ENCODE results near the gene TRIO. TPM values are rescaled to one million over a fixed set of nuclear protein-coding genes. Genes with fewer than 3 reads are reported as not detected.

Gene TRIO
- total RNA-seq, 2 experiments from 2014 or later: 3.5 to 6.6 TPM

DNA sequence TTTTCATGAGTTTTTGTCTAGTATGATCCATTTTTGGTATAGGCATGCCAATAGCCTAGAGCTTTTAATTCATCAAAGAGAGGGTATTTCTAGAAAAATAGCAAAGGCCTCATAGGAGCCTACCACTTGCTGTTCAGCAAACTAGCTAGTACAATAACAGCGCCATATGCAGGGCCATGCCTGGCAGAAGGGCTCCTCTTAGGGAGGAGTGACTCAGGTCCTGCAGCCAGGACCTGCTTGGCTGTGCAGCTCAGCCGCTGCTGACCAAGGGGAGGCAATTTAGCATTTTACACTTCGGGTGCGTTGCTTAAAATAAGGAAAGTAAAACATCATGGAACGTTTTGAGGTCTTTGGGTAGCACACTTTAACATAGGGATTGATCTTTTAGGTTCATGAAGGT is 100.6 kb downstream of the TRIO start:
- no peaks in the 10 kb centered on the region for H3K36me3 Mint-ChIP-seq (ENCODE audit: low read depth)
- H3K27me3 Mint-ChIP-seq (ENCODE audit: low read depth): peaks cover 7% of the 10 kb centered on the region
- H3K9me3 Mint-ChIP-seq (ENCODE audit: insufficient read depth): no peaks in the 10 kb centered on the region
- DNase-seq: no peak
- H3K4me1 Mint-ChIP-seq (ENCODE audit: low read depth): no peaks in the 10 kb centered on the region
- CTCF ChIA-PET: no interaction called here
- no peak for ATAC-seq
- POLR2A ChIA-PET: no interaction called here
- H3K27ac Mint-ChIP-seq: no peak overlapping the region
- H3K4me3 Mint-ChIP-seq: no peak overlapping the region

DNA sequence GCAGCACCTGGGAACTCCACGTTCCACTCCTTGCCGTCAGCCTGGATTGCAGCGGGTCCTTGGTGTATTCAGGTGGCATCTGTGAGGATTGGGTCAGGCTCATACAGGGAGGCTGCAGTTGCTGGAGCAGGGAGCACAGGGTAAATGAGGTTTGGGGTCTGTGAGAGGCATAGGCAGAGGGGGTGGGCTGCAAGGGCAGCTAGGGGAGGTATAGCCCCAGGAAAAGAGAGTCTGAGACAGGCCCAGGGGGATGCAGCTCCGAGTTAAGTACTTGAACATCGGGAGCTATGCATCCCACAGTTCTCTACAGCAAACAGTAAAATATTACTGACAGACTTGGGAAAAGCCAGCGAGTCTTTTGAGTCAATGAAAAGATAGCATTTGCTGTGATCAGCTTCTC is 101.6 kb downstream of the TRIO start:
- CTCF ChIA-PET: interaction anchor here (1.0 kb wide), 1 partner anchor 26 kb away, joined by 3 read pairs; no protein-coding TSS in a partner anchor
- H3K36me3 Mint-ChIP-seq (ENCODE audit: low read depth): no peaks in the 10 kb centered on the region
- no peaks in the 10 kb centered on the region for H3K4me1 Mint-ChIP-seq (ENCODE audit: low read depth)
- ATAC-seq (no peak), DNase-seq (no peak)
- no peak overlapping the region for H3K4me3 Mint-ChIP-seq
- H3K27me3 Mint-ChIP-seq (ENCODE audit: low read depth): peaks cover 7% of the 10 kb centered on the region
- no peaks in the 10 kb centered on the region for H3K9me3 Mint-ChIP-seq (ENCODE audit: insufficient read depth)
- POLR2A ChIA-PET: no interaction called here
- H3K27ac Mint-ChIP-seq: no peak overlapping the region

DNA sequence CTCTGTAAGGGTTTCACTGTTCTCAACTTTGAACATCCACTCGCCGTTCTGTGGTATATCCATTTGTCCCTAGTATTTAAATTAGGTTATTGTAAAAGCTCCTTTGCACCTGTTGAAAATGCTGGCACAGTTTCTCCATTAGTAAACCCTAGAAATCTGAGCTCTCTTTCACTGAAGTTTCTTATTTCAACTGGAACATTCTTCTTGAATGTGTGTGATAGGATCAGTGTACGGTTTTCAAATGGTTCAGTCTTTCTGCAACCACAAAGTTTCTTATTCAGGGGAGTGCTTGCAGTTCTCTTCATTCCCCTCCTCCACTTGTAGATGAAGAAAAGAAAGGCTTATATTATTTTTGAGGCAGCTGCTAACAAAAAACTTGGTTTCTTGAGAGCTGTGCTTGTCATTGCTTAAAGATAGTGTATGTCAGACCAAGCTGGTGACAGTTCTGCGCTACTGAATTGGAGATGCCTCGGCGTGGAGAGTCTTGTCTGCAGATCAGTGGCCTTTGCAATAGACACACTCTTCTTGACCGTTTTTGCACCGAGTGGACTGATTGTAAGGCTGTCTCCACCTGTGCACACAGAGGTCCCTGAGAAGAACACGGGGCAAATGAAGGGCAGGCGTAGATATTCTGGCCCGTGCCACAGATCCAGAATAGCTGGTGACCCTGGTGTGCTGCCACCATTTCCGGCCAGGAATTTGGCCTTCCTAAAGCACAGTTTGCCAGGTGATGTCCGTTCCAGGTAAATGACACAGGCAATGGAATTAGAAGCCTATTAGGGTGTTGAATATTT is 102.2 kb downstream of the TRIO start:
- Mint-ChIP-seq H3K4me3 (no peak overlapping the region), H3K4me1 (ENCODE audit: low read depth) (no peaks in the 10 kb centered on the region), H3K36me3 (ENCODE audit: low read depth) (no peaks in the 10 kb centered on the region), H3K27ac (no peak overlapping the region), H3K27me3 (ENCODE audit: low read depth) (peaks cover 7% of the 10 kb centered on the region), H3K9me3 (ENCODE audit: insufficient read depth) (no peaks in the 10 kb centered on the region)
- ATAC-seq (no peak), DNase-seq (no peak)
- POLR2A ChIA-PET: no interaction called here
- CTCF ChIA-PET: interaction anchor here (1.0 kb wide), 1 partner anchor 25 kb away, joined by 3 read pairs; no protein-coding TSS in a partner anchor

DNA sequence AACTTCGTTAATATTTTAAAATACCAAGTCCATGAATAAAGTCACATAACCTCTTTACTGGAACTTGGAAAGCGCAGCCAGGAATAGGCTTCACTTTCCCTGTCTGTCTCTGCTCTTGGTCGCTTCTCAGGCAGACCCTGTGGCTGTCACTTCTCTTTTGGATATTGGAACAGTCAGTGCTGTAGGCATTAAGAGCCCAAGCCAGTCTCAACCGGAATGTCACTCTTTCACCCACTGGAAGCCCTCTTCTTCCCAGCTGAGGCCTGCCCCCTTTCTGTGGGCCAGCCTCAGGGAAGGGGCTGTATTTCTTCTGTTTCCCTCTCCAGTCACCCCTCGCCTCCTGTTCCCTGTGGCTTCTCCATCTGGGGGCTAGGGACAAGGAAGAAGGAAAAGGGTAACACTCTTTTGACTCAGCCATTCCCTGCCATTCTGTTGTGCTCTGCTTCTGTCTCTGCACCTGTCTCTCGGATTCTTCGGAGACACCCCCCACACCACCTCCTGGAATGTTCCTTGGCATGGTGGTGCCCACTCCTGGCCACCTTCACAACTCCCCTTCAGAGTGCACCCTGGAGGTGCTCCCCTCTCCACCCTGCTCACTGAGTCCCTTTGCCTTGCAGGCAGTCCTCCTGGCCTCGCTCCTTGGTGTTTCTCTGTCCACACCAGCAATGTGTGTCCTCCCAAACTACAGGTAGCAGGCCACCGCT is 103.4 kb downstream of the TRIO start:
- ChIA-PET POLR2A (no interaction called here), CTCF (no interaction called here)
- DNase-seq (no peak), ATAC-seq (no peak)
- Mint-ChIP-seq H3K9me3 (ENCODE audit: insufficient read depth) (no peaks in the 10 kb centered on the region), H3K27ac (no peak overlapping the region), H3K4me1 (ENCODE audit: low read depth) (no peaks in the 10 kb centered on the region), H3K27me3 (ENCODE audit: low read depth) (peaks cover 3% of the 10 kb centered on the region), H3K36me3 (ENCODE audit: low read depth) (no peaks in the 10 kb centered on the region), H3K4me3 (no peak overlapping the region)

DNA sequence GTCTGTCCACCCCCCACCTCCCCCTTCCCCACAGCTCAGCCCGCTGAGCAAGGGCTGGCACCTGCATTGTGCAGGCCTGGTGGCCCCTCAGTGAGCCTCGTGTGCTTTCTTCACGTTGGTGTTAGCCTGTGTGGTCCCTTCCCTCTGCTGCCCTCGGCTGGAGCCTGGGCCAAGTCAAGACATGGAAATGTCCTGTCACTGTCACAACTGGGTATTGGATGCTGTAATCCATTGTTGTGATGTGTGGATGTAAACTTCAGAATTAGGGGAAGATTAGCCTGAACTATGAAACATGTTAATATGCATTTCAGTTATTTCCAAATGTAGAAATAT is 103.9 kb downstream of the TRIO start:
- Mint-ChIP-seq H3K4me3 (no peak overlapping the region), H3K27ac (no peak overlapping the region)
- POLR2A ChIA-PET: no interaction called here

DNA sequence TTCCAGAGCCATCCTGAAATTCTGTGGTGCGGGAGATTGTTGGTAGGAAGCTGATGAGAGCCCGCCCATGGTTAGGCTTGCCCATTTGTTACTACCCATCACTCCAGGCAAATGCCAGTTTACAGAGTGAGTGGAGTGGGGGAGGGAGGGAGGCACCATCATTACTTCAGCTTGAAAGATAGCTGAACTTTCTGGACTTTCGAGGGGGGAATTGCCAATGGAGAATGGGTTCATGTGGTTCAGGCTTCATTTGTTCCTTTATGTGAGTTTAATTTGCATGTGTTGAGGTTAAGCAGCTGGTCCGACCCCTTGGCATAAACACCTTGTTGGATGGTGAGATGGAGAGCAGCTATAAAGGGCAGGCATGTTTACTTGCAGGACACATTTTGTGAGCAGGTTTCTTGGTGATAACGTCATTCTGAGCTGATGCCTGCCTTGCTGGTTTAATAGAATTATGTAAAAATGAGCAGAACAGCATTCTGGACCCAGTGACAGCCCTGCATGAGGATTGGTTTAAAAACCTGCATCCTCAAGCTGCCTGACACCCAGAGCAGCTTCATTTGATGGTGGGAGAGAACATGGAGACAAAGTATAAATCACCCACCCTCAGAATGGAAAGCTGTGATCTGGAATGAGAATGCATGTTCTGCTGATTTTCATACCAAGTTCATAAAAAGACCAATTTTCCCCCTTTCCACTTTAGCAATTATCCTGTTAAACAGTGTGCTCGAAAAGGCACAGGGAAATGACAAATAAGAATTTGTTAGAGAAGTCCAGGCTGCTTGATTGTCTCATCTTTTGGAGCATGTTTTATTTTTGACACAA is 106.3 kb downstream of the TRIO start:
- CTCF ChIA-PET: no interaction called here
- POLR2A ChIA-PET: no interaction called here
- Mint-ChIP-seq H3K4me1 (ENCODE audit: low read depth) (no peaks in the 10 kb centered on the region), H3K4me3 (no peak overlapping the region), H3K36me3 (ENCODE audit: low read depth) (no peaks in the 10 kb centered on the region), H3K9me3 (ENCODE audit: insufficient read depth) (no peaks in the 10 kb centered on the region), H3K27me3 (ENCODE audit: low read depth) (peaks cover 3% of the 10 kb centered on the region), H3K27ac (no peak overlapping the region)
- ATAC-seq (no peak), DNase-seq (no peak)

More for the DNA sequence above, 103.9 kb downstream of the TRIO start:
- DNase-seq (no peak), ATAC-seq (no peak)
- Mint-ChIP-seq H3K9me3 (ENCODE audit: insufficient read depth) (no peaks in the 10 kb centered on the region), H3K27me3 (ENCODE audit: low read depth) (peaks cover 3% of the 10 kb centered on the region), H3K36me3 (ENCODE audit: low read depth) (no peaks in the 10 kb centered on the region), H3K4me1 (ENCODE audit: low read depth) (no peaks in the 10 kb centered on the region)
- CTCF ChIA-PET: no interaction called here

DNA sequence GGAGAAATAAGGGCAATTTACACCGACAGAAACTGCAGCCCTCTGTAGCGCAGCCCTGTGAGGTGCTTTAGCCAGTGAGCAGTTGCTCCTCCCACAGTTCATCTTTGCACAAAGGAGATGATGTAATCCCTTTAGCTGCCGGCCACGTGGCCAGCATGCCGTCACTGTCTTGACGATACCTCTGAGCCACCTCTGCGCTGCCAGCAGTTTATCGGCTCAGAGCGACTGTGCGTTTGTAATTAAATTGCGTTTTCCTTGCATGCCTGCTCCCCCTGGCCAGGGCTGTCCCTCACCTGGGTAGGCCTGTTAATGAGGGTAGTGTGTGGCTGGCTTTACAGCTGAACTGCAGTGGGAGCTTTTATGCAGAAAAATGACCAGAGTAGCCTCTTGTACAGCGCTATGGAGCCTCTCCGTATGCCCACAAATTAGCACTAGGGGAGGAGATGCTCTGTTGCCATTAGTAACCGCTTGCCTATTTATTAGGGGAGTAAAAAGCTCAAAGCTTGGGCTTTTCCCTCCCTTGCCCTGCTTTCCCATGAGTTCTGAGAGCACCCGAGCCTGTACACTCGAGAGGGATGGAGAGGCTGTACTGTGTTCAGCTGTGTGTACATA is 107.0 kb downstream of the TRIO start:
- H3K36me3 Mint-ChIP-seq (ENCODE audit: low read depth): no peaks in the 10 kb centered on the region
- ChIA-PET POLR2A (no interaction called here), CTCF (no interaction called here)
- H3K4me3 Mint-ChIP-seq: no peak overlapping the region
- ATAC-seq: no peak
- no peak overlapping the region for H3K27ac Mint-ChIP-seq
- no peaks in the 10 kb centered on the region for H3K4me1 Mint-ChIP-seq (ENCODE audit: low read depth)
- no peaks in the 10 kb centered on the region for H3K27me3 Mint-ChIP-seq (ENCODE audit: low read depth)
- H3K9me3 Mint-ChIP-seq (ENCODE audit: insufficient read depth): no peaks in the 10 kb centered on the region
- no peak for DNase-seq

DNA sequence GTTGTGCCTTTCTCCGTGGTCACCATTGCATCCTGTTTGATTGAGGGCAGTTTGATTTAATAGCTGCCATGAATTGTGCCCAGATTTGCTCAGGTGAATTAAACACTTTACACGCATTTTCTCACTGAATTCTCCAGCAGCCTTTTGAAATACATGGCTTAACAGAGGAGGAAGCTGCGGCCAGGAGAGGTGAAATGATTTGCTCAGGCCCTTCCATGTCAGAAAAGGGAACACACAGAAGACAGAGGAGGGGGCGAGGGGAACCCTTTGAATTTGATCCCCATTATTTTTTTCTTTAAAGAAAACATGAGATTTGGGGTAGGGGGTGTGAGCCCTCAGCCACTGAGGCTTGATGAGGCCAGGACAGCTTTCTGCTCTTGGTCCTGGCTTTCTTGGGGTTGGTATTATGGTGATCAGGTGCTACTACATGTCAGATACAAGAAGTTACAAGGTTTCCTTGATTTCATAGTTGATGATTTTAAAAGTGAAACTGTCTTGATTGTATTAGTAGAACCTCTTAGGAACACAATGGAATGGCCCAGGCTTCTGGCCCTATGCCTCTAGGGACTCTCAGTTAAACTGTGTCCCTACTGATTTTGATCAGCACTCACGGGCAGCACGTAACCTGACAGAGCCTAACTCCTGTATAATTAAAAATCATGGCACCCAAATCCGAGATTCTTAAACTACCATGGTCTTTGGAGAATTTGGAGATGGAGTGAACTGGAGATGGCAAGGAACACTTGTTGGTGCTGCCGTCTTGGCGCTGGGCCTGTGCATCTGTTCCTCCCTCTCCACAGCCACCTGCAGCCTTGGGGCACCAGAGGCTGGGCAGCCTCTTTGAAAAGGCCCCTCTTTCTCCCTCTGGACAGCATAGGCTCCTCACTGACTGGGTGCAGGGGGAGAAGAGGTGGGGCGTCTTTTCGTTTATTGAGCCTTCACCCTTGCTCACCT is 107.9 kb downstream of the TRIO start:
- H3K36me3 Mint-ChIP-seq (ENCODE audit: low read depth): no peaks in the 10 kb centered on the region
- ChIA-PET POLR2A (no interaction called here), CTCF (no interaction called here)
- H3K27me3 Mint-ChIP-seq (ENCODE audit: low read depth): no peaks in the 10 kb centered on the region
- DNase-seq: no peak
- H3K9me3 Mint-ChIP-seq (ENCODE audit: insufficient read depth): no peaks in the 10 kb centered on the region
- H3K27ac Mint-ChIP-seq: no peak overlapping the region
- no peak overlapping the region for H3K4me3 Mint-ChIP-seq
- no peak for ATAC-seq
- H3K4me1 Mint-ChIP-seq (ENCODE audit: low read depth): no peaks in the 10 kb centered on the region

DNA sequence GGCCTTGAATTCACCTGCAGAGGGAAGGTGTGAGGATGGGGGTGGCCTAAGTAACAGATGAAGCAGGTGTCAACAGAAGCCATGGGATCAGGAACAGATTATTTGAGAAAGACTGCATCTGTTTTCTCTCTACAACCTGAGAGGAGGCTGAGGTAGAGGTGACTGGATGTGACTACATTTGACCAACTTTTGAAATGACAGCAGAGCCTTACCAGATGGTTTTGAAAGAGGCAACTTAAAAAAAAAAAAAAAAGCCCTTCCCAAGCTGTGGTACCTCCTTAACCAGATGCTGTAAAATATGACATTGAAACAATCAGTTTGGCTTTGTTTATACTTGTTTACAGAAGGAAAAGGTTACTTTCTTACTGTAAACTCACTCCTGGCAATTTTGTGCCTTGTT is 108.6 kb downstream of the TRIO start:
- no peaks in the 10 kb centered on the region for H3K9me3 Mint-ChIP-seq (ENCODE audit: insufficient read depth)
- H3K27ac Mint-ChIP-seq: no peak overlapping the region
- H3K27me3 Mint-ChIP-seq (ENCODE audit: low read depth): no peaks in the 10 kb centered on the region
- H3K36me3 Mint-ChIP-seq (ENCODE audit: low read depth): no peaks in the 10 kb centered on the region
- H3K4me3 Mint-ChIP-seq: no peak overlapping the region
- POLR2A ChIA-PET: no interaction called here
- DNase-seq: no peak
- CTCF ChIA-PET: no interaction called here
- ATAC-seq: no peak
- no peaks in the 10 kb centered on the region for H3K4me1 Mint-ChIP-seq (ENCODE audit: low read depth)

DNA sequence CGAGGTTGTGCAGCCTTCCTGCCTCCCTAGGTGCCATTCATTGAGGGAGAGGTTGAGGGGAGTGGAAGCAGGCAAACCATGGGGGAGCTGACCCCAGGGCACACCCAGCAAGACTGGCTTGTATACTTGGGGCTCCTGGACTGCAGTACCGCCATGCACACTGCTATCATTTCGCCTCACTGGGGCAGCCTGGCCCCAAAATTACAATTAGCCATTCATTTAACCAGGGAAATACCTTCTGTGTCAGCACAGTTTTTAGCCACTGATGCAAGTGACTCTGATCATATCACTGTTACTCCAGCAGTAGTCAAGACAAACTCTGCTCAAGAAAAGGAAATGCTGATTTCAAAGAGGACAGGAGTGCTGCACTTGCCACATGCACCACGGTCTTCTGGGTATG is 109.7 kb downstream of the TRIO start:
- no peak for DNase-seq
- H3K36me3 Mint-ChIP-seq (ENCODE audit: low read depth): no peaks in the 10 kb centered on the region
- H3K27ac Mint-ChIP-seq: no peak overlapping the region
- ChIA-PET POLR2A (no interaction called here), CTCF (no interaction called here)
- no peak for ATAC-seq
- H3K9me3 Mint-ChIP-seq (ENCODE audit: insufficient read depth): no peaks in the 10 kb centered on the region
- no peaks in the 10 kb centered on the region for H3K27me3 Mint-ChIP-seq (ENCODE audit: low read depth)
- H3K4me3 Mint-ChIP-seq: no peak overlapping the region
- no peaks in the 10 kb centered on the region for H3K4me1 Mint-ChIP-seq (ENCODE audit: low read depth)

DNA sequence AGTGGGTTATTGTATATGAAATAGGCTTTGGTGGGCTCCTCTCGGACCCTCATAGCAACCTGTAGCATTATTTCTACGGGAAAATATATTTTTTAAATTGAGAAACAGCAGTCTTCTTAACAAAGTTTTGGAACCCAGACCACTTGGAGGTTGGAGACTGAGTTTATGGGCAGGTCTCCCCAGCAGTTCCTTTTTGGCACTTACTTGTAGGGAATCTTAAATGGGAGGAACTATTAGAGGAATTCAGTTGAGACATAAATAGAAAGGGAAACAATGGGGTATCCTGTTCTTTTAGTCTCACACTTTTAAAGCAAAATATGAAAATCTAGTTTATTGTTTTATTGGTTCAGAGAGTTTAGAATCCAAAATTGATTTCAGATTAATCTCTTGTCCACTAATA is 111.5 kb downstream of the TRIO start:
- CTCF ChIA-PET: no interaction called here
- no peak overlapping the region for H3K4me3 Mint-ChIP-seq

More for the DNA sequence above, 111.5 kb downstream of the TRIO start:
- H3K27ac Mint-ChIP-seq: no peak overlapping the region
- no peak for ATAC-seq
- POLR2A ChIA-PET: no interaction called here
- H3K36me3 Mint-ChIP-seq (ENCODE audit: low read depth): no peaks in the 10 kb centered on the region
- no peaks in the 10 kb centered on the region for H3K4me1 Mint-ChIP-seq (ENCODE audit: low read depth)
- H3K9me3 Mint-ChIP-seq (ENCODE audit: insufficient read depth): no peaks in the 10 kb centered on the region
- no peak for DNase-seq
- no peaks in the 10 kb centered on the region for H3K27me3 Mint-ChIP-seq (ENCODE audit: low read depth)
